GM23338 (cell line): Measurements from ENCODE around the gene ZNF804B. TPM values are rescaled to one million over a fixed set of nuclear protein-coding genes. Genes with fewer than 3 reads are reported as not detected.

ENCODE experiments used
- CREB1 ChIP-seq: fragments of 250-450 bp; sonication (Bioruptor Pico); IDR thresholded peaks from 2 replicates; pipeline ENCODE4 v1.5.0; 2020; ENCODE audit warnings: low read depth, mild to moderate bottlenecking, moderate library complexity
- EZH2 ChIP-seq: fragments of 200-600 bp; sonication (generic); IDR thresholded peaks from one replicate; pipeline ENCODE4 v1.8.0; 2017; ENCODE audit warnings: antibody characterized with exemption, mild to moderate bottlenecking, low read depth; ENCODE audit not compliant: unreplicated experiment
- EZH2phosphoT487 ChIP-seq: fragments of 200-600 bp; sonication (generic); IDR thresholded peaks from one replicate; pipeline ENCODE4 v1.8.1; 2018; ENCODE audit warnings: antibody characterized with exemption; ENCODE audit not compliant: unreplicated experiment
- JUNB ChIP-seq: IDR thresholded peaks from one replicate; pipeline ENCODE4 v1.6.1; 2016; ENCODE audit warnings: antibody characterized with exemption; ENCODE audit not compliant: unreplicated experiment
- NANOG ChIP-seq: IDR thresholded peaks from 2 replicates; pipeline ENCODE4 v1.6.1; 2016; ENCODE audit warnings: antibody characterized with exemption, borderline replicate concordance
- POLR2AphosphoS5 ChIP-seq: IDR thresholded peaks from 2 replicates; pipeline ENCODE4 v1.6.1; 2016; ENCODE audit warnings: antibody characterized with exemption, low read depth
- STAT1 ChIP-seq: IDR thresholded peaks from one replicate; pipeline ENCODE4 v1.6.1; 2016; ENCODE audit warnings: antibody characterized with exemption; ENCODE audit not compliant: unreplicated experiment
- ZNF114 ChIP-seq: fragments of 250-450 bp; sonication (Bioruptor Pico); IDR thresholded peaks from 2 replicates; pipeline ENCODE4 v1.5.0; 2020; ENCODE audit warnings: mild to moderate bottlenecking, moderate library complexity
- polyA plus RNA-seq: library from polyadenylated mRNA; unstranded; fragments of >200 nt; fragmentation: Nextera tagmentation; extraction: Ambion mirVana; gene quantifications from 2 replicates; pipeline ENCODE4 v1.2.1, GENCODE V29; 2016
- total RNA-seq: library from RNA; depleted of rRNA; stranded (reverse); fragments of >200 nt; shearing (Covaris generic); gene quantifications from 2 replicates; pipeline ENCODE4 v1.2.3, GENCODE V29; 2014
- TF ChIP-seq, protein P1 (sequence below): fragments of 250-450 bp; sonication (Bioruptor Pico); IDR thresholded peaks from 2 replicates; pipeline ENCODE4 v1.5.0; 2020; ENCODE audit warnings: mild to moderate bottlenecking, moderate library complexity
- TF ChIP-seq, protein P2 (sequence below): IDR thresholded peaks from one replicate; pipeline ENCODE4 v1.6.1; 2018; ENCODE audit warnings: antibody characterized with exemption; ENCODE audit not compliant: unreplicated experiment
- TF ChIP-seq, protein P3 (sequence below): IDR thresholded peaks from 2 replicates; pipeline ENCODE4 v1.6.1; 2016; ENCODE audit warnings: antibody characterized with exemption

The ZNF804B gene
- total and polyA plus RNA-seq, 2 experiments from 2014 or later = not detected

DNA sequence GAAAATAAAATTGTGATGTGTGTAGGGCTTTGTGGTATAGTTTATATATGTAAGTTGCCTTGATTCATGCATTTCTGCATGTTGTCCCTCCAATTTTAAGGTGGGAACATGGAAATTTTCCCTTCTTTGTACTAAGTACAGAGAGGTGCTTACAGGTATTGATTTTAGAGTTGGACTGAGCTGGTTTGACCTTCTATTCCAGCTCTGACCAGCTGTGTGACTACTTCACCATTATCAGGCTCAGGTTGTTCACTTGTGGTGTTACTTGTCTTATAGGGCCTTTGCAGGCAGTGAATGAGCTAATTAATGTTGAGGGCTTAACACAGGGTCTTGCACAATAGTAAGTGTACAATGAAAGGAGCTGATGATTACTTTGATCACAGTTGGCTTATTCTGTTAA, 16.3 kb downstream of the ZNF804B start (continued):
- TF ChIP-seq, protein P1, sequence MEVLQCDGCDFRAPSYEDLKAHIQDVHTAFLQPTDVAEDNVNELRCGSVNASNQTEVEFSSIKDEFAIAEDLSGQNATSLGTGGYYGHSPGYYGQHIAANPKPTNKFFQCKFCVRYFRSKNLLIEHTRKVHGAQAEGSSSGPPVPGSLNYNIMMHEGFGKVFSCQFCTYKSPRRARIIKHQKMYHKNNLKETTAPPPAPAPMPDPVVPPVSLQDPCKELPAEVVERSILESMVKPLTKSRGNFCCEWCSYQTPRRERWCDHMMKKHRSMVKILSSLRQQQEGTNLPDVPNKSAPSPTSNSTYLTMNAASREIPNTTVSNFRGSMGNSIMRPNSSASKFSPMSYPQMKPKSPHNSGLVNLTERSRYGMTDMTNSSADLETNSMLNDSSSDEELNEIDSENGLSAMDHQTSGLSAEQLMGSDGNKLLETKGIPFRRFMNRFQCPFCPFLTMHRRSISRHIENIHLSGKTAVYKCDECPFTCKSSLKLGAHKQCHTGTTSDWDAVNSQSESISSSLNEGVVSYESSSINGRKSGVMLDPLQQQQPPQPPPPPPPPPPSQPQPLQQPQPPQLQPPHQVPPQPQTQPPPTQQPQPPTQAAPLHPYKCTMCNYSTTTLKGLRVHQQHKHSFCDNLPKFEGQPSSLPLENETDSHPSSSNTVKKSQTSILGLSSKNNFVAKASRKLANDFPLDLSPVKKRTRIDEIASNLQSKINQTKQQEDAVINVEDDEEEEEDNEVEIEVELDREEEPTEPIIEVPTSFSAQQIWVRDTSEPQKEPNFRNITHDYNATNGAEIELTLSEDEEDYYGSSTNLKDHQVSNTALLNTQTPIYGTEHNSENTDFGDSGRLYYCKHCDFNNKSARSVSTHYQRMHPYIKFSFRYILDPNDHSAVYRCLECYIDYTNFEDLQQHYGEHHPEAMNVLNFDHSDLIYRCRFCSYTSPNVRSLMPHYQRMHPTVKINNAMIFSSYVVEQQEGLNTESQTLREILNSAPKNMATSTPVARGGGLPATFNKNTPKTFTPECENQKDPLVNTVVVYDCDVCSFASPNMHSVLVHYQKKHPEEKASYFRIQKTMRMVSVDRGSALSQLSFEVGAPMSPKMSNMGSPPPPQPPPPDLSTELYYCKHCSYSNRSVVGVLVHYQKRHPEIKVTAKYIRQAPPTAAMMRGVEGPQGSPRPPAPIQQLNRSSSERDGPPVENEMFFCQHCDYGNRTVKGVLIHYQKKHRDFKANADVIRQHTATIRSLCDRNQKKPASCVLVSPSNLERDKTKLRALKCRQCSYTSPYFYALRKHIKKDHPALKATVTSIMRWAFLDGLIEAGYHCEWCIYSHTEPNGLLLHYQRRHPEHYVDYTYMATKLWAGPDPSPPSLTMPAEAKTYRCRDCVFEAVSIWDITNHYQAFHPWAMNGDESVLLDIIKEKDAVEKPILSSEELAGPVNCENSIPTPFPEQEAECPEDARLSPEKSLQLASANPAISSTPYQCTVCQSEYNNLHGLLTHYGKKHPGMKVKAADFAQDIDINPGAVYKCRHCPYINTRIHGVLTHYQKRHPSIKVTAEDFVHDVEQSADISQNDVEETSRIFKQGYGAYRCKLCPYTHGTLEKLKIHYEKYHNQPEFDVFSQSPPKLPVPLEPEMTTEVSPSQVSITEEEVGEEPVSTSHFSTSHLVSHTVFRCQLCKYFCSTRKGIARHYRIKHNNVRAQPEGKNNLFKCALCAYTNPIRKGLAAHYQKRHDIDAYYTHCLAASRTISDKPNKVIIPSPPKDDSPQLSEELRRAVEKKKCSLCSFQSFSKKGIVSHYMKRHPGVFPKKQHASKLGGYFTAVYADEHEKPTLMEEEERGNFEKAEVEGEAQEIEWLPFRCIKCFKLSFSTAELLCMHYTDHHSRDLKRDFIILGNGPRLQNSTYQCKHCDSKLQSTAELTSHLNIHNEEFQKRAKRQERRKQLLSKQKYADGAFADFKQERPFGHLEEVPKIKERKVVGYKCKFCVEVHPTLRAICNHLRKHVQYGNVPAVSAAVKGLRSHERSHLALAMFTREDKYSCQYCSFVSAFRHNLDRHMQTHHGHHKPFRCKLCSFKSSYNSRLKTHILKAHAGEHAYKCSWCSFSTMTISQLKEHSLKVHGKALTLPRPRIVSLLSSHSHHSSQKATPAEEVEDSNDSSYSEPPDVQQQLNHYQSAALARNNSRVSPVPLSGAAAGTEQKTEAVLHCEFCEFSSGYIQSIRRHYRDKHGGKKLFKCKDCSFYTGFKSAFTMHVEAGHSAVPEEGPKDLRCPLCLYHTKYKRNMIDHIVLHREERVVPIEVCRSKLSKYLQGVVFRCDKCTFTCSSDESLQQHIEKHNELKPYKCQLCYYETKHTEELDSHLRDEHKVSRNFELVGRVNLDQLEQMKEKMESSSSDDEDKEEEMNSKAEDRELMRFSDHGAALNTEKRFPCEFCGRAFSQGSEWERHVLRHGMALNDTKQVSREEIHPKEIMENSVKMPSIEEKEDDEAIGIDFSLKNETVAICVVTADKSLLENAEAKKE (CRISPR knock-in tag) = no peak
- no peak for TF ChIP-seq ZNF114 (CRISPR knock-in tag)
- TF ChIP-seq, protein P2, sequence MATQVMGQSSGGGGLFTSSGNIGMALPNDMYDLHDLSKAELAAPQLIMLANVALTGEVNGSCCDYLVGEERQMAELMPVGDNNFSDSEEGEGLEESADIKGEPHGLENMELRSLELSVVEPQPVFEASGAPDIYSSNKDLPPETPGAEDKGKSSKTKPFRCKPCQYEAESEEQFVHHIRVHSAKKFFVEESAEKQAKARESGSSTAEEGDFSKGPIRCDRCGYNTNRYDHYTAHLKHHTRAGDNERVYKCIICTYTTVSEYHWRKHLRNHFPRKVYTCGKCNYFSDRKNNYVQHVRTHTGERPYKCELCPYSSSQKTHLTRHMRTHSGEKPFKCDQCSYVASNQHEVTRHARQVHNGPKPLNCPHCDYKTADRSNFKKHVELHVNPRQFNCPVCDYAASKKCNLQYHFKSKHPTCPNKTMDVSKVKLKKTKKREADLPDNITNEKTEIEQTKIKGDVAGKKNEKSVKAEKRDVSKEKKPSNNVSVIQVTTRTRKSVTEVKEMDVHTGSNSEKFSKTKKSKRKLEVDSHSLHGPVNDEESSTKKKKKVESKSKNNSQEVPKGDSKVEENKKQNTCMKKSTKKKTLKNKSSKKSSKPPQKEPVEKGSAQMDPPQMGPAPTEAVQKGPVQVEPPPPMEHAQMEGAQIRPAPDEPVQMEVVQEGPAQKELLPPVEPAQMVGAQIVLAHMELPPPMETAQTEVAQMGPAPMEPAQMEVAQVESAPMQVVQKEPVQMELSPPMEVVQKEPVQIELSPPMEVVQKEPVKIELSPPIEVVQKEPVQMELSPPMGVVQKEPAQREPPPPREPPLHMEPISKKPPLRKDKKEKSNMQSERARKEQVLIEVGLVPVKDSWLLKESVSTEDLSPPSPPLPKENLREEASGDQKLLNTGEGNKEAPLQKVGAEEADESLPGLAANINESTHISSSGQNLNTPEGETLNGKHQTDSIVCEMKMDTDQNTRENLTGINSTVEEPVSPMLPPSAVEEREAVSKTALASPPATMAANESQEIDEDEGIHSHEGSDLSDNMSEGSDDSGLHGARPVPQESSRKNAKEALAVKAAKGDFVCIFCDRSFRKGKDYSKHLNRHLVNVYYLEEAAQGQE = no peak
- TF ChIP-seq EZH2phosphoT487 = no peak
- no peak for TF ChIP-seq POLR2AphosphoS5
- no peak for TF ChIP-seq NANOG
- TF ChIP-seq EZH2 = no peak
- no peak for TF ChIP-seq CREB1 (CRISPR knock-in tag)
- TF ChIP-seq, protein P3, sequence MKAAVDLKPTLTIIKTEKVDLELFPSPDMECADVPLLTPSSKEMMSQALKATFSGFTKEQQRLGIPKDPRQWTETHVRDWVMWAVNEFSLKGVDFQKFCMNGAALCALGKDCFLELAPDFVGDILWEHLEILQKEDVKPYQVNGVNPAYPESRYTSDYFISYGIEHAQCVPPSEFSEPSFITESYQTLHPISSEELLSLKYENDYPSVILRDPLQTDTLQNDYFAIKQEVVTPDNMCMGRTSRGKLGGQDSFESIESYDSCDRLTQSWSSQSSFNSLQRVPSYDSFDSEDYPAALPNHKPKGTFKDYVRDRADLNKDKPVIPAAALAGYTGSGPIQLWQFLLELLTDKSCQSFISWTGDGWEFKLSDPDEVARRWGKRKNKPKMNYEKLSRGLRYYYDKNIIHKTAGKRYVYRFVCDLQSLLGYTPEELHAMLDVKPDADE = no peak
- TF ChIP-seq STAT1 = no peak
- no peak for TF ChIP-seq JUNB
